Measurements from ENCODE around the gene MRM3.

MRM3 gene

DNA sequence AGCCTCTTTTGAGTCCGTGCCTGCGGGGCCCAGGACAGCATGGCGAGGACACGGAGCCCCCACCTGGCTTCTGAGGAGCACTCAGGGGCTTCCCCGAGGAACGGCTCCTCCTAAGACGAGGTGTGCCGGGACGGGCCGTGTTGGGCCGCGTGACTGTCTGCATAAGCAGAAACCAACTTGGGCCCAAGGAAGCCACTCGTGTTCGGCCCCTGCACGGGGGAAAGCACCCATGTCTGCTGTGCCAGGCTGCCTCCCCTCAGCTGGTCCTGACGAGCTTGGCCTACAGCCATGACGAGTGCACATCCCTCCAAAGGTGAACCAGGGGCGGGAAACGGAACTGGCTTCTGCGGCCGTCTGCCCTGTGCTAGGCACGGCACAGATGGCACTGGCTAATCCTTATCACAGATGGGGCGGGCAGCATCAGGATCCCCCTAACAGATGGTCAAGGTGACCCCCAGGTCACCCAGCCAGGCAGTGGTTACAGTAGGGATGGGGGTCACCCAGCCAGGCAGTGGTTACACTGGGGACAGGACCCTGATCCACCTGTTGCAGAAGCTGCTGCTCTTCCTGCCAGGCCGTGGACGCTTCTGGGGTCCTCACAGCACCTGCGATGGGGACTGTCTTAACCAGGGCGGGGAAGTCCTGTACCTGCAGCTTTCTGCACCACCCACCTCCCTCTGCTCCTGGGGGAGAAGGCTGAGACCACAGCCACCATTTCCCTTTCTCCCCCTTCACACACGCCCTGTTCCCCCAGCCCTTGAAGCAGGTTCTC is 25.6 kb downstream of the MRM3 start:
- TF ChIP-seq, protein P1, sequence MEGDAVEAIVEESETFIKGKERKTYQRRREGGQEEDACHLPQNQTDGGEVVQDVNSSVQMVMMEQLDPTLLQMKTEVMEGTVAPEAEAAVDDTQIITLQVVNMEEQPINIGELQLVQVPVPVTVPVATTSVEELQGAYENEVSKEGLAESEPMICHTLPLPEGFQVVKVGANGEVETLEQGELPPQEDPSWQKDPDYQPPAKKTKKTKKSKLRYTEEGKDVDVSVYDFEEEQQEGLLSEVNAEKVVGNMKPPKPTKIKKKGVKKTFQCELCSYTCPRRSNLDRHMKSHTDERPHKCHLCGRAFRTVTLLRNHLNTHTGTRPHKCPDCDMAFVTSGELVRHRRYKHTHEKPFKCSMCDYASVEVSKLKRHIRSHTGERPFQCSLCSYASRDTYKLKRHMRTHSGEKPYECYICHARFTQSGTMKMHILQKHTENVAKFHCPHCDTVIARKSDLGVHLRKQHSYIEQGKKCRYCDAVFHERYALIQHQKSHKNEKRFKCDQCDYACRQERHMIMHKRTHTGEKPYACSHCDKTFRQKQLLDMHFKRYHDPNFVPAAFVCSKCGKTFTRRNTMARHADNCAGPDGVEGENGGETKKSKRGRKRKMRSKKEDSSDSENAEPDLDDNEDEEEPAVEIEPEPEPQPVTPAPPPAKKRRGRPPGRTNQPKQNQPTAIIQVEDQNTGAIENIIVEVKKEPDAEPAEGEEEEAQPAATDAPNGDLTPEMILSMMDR (IDR thresholded peaks at IDR 0.05; ENCODE audit: low read depth, low read length) = no peak
- H3K4me3 ChIP-seq (ENCODE audit: low read depth, low read length) = no peak overlapping the region

DNA sequence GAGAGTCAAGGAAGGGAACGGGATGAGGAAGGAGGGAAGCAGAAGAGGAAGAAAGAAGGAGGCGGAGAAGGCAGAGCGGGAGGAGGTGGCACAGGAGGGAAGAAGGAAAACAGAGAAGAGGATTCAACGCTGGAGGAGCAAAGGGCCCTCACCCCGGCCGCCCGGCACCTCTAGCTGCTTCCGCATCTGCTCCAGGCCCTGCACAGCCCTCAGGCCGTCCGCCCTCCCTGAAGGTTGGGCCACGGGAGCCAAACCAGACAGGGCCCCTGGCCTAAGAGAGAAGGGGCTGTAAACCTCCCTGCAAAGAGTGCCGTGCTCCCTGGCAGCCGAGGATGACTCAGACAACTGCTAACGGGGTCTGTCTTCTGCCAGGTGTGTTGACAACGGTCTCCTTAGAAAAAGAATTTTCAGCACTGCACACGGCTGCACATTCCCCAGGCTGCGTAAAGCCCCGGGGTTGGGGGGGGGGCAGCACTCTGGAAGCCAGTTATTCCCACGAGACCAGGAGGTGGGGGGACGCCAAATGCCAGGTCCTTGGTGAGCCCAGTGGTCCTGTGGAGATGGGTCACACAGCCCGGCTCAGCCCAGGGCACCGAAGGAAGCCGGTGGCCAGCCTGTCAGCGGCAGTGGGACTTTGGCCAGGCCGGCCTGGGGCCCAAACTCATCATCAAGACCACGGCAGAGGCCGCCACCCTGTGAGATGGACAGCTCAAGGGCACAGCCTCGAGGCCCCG is 29.1 kb downstream of the MRM3 start:
- TF ChIP-seq, protein P1 (IDR thresholded peaks at IDR 0.05; ENCODE audit: low read depth, low read length) = no peak
- no peak overlapping the region for H3K4me3 ChIP-seq (ENCODE audit: low read depth, low read length)

- TF ChIP-seq, protein P1 (IDR thresholded peaks at IDR 0.05; ENCODE audit: low read depth, low read length) = no peak
Observed at GRCh38 chr17:812638-813204, 30.6 kb downstream of the MRM3 start.

DNA sequence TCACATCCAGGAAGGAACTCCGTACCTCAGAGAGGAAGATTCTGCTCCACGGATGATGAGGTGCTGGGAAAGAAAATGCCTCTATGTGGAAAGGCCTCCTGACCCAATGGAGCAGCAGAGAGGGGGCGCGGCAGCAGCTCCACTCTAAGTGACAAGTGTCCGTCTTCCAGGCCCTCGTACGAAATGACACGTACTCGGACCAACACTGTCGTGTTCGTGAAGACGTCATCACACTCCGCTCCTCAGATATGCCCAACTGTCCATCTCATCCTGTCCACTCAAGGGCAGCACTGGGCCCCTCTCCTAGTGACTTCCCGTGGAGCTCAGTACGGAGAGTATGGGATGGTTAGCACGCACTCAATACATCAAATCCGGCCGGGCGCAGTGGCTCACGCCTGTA is 32.2 kb downstream of the MRM3 start:
- H3K4me3 ChIP-seq (ENCODE audit: low read depth, low read length) = no peak overlapping the region
- TF ChIP-seq, protein P1 (IDR thresholded peaks at IDR 0.05; ENCODE audit: low read depth, low read length) = no peak

More at GRCh38 chr17:812638-813204, 30.6 kb downstream of the MRM3 start:
- no peak overlapping the region for H3K4me3 ChIP-seq (ENCODE audit: low read depth, low read length)

- no peak overlapping the region for H3K4me3 ChIP-seq (ENCODE audit: low read depth, low read length)
- TF ChIP-seq, protein P1 (IDR thresholded peaks at IDR 0.05; ENCODE audit: low read depth, low read length) = no peak
Observed at GRCh38 chr17:819251-819650, 37.1 kb downstream of the MRM3 start.

DNA sequence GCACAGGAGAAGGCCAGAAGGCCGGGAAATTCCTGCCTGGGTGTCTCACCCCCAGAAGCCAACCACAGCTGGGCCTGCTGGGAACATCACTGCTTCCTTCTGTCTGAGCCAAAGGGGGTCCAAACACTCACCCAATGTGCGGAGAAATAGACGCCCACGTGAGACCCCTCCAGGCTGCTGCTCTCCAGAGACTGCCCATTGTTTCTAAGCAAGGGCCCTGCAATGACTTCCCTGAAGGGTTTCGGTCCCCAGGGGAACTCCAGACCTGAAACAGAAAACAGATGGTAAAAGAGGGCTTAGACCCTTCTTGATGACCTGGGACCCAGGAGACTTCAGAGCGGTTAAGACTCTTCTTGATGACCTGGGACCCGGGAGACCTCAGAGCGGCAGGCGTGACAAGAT is 41.3 kb downstream of the MRM3 start:
- TF ChIP-seq, protein P1 (IDR thresholded peaks at IDR 0.05; ENCODE audit: low read depth, low read length) = no peak

GRCh38 chr17:824378-824777 is 42.2 kb downstream of the MRM3 start:
- no peak overlapping the region for H3K4me3 ChIP-seq (ENCODE audit: low read depth, low read length)
- TF ChIP-seq, protein P1 (IDR thresholded peaks at IDR 0.05; ENCODE audit: low read depth, low read length) = no peak

More for the DNA sequence above, 41.3 kb downstream of the MRM3 start:
- no peak overlapping the region for H3K4me3 ChIP-seq (ENCODE audit: low read depth, low read length)

Data from WI38 (cell line).